ENCODE measurements around the gene TRIM32.
"Not testable (repeated sequence)": the region's sequence is repeated elsewhere in the genome, so short reads cannot be mapped to it uniquely, and the experiment has no call there.

Gene TRIM32

GRCh38 chr9:116674210-116674980 is 12.7 kb upstream of the TRIM32 start:
- DNase-seq = no peak

- no peak for DNase-seq
These were observed 3.6 kb upstream of the TRIM32 start for GRCh38 chr9:116683535-116683934.

- no peak for DNase-seq
These were observed 1.9 kb upstream of the TRIM32 start for GRCh38 chr9:116685166-116685565.

GRCh38 chr9:116686135-116686534 is 970 bp upstream of the TRIM32 start:
- DNase-seq = no peak

GRCh38 chr9:116686693-116687073 is 422 bp upstream of the TRIM32 start:
- DNase-seq = no peak

GRCh38 chr9:116687754-116688135 is 640 bp downstream of the TRIM32 start:
- DNase-seq = no peak

GRCh38 chr9:116688806-116689485 is 1.8 kb downstream of the TRIM32 start:
- DNase-seq = no peak

GRCh38 chr9:116689486-116690032 is 2.5 kb downstream of the TRIM32 start:
- DNase-seq = no peak

GRCh38 chr9:116690805-116691204 is 3.7 kb downstream of the TRIM32 start:
- not testable (repeated sequence) for DNase-seq

GRCh38 chr9:116691607-116692006 is 4.5 kb downstream of the TRIM32 start:
- DNase-seq = no peak

GRCh38 chr9:116692616-116693015 is 5.5 kb downstream of the TRIM32 start:
- DNase-seq = no peak

GRCh38 chr9:116693233-116693731 is 6.2 kb downstream of the TRIM32 start:
- DNase-seq = no peak

- DNase-seq = no peak
These were observed 7.7 kb downstream of the TRIM32 start for GRCh38 chr9:116694785-116695291.

- DNase-seq = no peak
These were observed 8.3 kb downstream of the TRIM32 start for GRCh38 chr9:116695438-116695837.

- no peak for DNase-seq
These were observed 10.3 kb downstream of the TRIM32 start for GRCh38 chr9:116697362-116697761.

GRCh38 chr9:116697887-116698286 is 10.8 kb downstream of the TRIM32 start:
- no peak for DNase-seq

- DNase-seq = no peak
These were observed 13.2 kb downstream of the TRIM32 start for GRCh38 chr9:116700279-116700678.

- DNase-seq = peak; percentile 39
These were observed 14.1 kb downstream of the TRIM32 start for GRCh38 chr9:116700882-116701865.

GRCh38 chr9:116701940-116702642 is 15.0 kb downstream of the TRIM32 start:
- no peak for DNase-seq

GRCh38 chr9:116703634-116704033 is 16.5 kb downstream of the TRIM32 start:
- no peak for DNase-seq

GRCh38 chr9:116704470-116704869 is 17.4 kb downstream of the TRIM32 start:
- DNase-seq = no peak

- peak; percentile 93 for DNase-seq
These were observed 18.4 kb downstream of the TRIM32 start for GRCh38 chr9:116705531-116705930.

All from DMS79 treated with DMSO at 0.1 percent for 48 hours (cell line).